Skeletal muscle tissue (tissue), 4 donors: ENCODE measurements around the gene HOXC13. TPM values are rescaled to one million over a fixed set of nuclear protein-coding genes. Genes with fewer than 3 reads are reported as not detected.

Source experiments
- H3K27ac ChIP-seq: one replicate; pipeline ENCODE4 v1.7.0; 2013; ENCODE audit warnings: mild to moderate bottlenecking, low read depth, low read length, inconsistent platforms
- H3K27me3 ChIP-seq, 3 donors: one replicate each; pipeline ENCODE4 v1.7.0; 2013; ENCODE audit warnings: low read length in 3 of 3; ENCODE audit not compliant: control insufficient read depth in 3 of 3, insufficient read depth in 3 of 3
- H3K36me3 ChIP-seq, 3 donors: one replicate each; pipeline ENCODE4 v1.7.0; 2013; ENCODE audit warnings: low read length in 3 of 3; ENCODE audit not compliant: control insufficient read depth in 3 of 3, insufficient read depth in 3 of 3
- H3K4me1 ChIP-seq, 3 donors: one replicate each; pipeline ENCODE4 v1.7.0; 2013; ENCODE audit warnings: low read length in 3 of 3, mild to moderate bottlenecking in 3 of 3; ENCODE audit not compliant: control insufficient read depth in 3 of 3, insufficient read depth in 3 of 3
- H3K4me3 ChIP-seq, 3 donors: one replicate each; pipeline ENCODE4 v1.7.0; 2013; ENCODE audit warnings: low read length in 3 of 3
- H3K9ac ChIP-seq, 3 donors: one replicate each; pipeline ENCODE4 v1.7.0; 2013; ENCODE audit warnings: low read length in 3 of 3, mild to moderate bottlenecking in 3 of 3, moderate library complexity in 2 of 3, low read depth in 1 of 3
- H3K9me3 ChIP-seq, 3 donors: one replicate each; pipeline ENCODE4 v1.7.0; 2013; ENCODE audit warnings: low read length in 3 of 3; ENCODE audit not compliant: control insufficient read depth in 3 of 3
- total RNA-seq: library from RNA; depleted of rRNA; stranded (reverse); fragments of >200 nt; gene quantifications from one replicate; pipeline ENCODE4 v1.2.3, GENCODE V29; 2014
- donor health status: Osteomylitis.

HOXC13 gene
- total RNA-seq, 1 donor from 2014 or later, result not detected

GRCh38 chr12:53981634-53982565 lies 43.3 kb downstream of the HOXC13 start:
- no peaks in the 10 kb centered on the region for H3K9me3 ChIP-seq
- H3K9ac ChIP-seq, result peak overlapping the region; percentile 84 to 97 (median 90)
- H3K4me1 ChIP-seq, result peaks cover 26 to 64% (median 26%) of the 10 kb centered on the region in 3 donors
- peak overlapping the region; percentile 65 to 70 (median 70) for H3K4me3 ChIP-seq
- peak overlapping the region; percentile 97 for H3K27ac ChIP-seq
- no peaks in the 10 kb centered on the region for H3K36me3 ChIP-seq
- peaks cover 27 to 66% (median 39%) of the 10 kb centered on the region in 3 donors for H3K27me3 ChIP-seq

DNA sequence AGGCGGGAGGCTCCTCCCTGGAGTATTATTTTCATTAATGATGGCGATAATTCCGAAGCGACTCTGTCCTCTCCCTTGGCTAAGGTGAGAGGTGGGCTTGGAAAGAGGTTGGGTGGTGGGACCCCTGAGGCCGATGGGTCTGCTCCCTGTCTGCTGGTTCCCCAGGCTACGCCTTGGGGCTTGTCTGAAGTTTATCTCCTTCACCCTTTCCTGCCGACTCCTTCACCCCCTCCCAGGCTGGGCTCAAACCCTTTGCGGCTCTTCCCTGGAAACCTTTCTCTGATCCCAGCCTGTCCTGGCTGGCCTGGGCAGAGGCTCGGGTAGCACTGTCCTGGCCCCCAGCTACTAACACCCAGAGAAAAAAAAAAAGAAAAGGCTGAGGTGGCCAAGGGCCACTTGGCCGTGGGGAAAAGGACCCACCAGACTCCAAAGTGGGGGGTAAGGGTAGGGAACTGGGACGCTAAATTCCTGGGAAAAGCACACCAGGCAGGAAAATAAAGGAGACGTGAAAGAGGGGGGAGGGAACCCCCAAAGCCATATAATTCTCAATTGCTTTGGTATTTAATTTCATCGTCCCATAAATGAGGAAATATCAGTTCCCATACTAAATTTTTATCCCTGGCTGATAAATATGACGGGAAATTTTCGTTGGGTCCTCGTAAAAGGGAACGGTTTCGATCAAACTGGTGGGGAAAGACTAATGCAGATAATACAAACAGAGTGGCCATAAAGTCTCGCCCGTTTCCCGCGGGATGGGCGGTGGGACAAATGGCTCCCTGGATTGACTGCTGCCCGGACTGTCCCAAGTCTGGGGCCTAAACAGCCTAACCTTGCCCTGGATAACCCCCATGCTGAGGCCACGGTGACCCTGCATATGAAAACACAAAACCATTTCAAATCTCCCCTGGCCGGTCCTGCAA lies 44.3 kb downstream of the HOXC13 start:
- peak overlapping the region; percentile 84 to 97 (median 88) for H3K9ac ChIP-seq
- H3K4me3 ChIP-seq, result peak overlapping the region; percentile 65 to 70 (median 70)
- H3K4me1 ChIP-seq, result peaks cover 34 to 73% (median 36%) of the 10 kb centered on the region in 3 donors
- H3K27me3 ChIP-seq, result peaks cover 21 to 60% (median 36%) of the 10 kb centered on the region in 3 donors
- no peaks in the 10 kb centered on the region for H3K9me3 ChIP-seq
- H3K36me3 ChIP-seq, result no peaks in the 10 kb centered on the region
- peak overlapping the region; percentile 97 for H3K27ac ChIP-seq

- Histone ChIP-seq H3K27ac (peak overlapping the region; percentile 97), H3K27me3 (peaks cover 18 to 56% (median 32%) of the 10 kb centered on the region in 3 donors), H3K9me3 (no peaks in the 10 kb centered on the region), H3K9ac (peak overlapping the region; percentile 84 to 97 (median 88)), H3K4me1 (peaks cover 36 to 75% (median 39%) of the 10 kb centered on the region in 3 donors), H3K36me3 (no peaks in the 10 kb centered on the region), H3K4me3 (peak overlapping the region; percentile 65 to 70 (median 70))
These were observed 44.9 kb downstream of the HOXC13 start for GRCh38 chr12:53983568-53983949.

DNA sequence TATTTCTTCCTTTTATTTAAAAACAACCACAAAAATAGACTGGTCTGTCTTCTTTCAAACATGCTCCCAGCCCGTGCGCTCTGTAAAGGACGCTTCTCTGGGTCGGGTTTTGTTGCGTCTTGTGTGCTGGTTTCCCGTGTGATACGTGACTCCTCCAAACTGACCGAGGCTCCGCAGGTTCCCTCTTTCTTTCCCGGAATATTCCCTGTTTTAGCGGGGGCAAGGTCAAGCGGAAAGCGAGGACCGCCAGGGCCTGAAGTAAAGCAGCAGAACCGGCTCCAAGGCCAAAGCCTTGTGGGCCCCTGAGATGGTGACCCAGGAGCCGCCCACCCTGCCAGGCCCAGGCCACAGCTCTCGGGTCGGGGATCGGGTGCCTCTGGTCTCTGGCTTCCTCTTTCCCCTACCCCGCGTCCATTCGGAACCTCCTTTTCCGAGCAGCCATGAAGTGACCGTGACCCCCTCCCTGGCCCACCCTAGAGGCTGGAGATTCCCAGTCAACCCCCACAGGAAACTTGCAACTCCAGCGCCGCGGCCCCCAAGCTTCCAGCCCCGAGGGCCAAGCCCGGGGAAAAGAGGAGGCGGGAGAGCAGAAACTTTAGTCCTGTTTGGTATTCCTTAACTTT lies 45.4 kb downstream of the HOXC13 start:
- H3K4me3 ChIP-seq, result peak overlapping the region; percentile 65 to 70 (median 70)
- no peaks in the 10 kb centered on the region for H3K9me3 ChIP-seq
- no peaks in the 10 kb centered on the region for H3K36me3 ChIP-seq
- peak overlapping the region; percentile 97 for H3K27ac ChIP-seq
- peaks cover 18 to 51% (median 30%) of the 10 kb centered on the region in 3 donors for H3K27me3 ChIP-seq
- peak overlapping the region; percentile 84 to 97 (median 88) for H3K9ac ChIP-seq
- H3K4me1 ChIP-seq, result peaks cover 36 to 76% (median 44%) of the 10 kb centered on the region in 3 donors

DNA sequence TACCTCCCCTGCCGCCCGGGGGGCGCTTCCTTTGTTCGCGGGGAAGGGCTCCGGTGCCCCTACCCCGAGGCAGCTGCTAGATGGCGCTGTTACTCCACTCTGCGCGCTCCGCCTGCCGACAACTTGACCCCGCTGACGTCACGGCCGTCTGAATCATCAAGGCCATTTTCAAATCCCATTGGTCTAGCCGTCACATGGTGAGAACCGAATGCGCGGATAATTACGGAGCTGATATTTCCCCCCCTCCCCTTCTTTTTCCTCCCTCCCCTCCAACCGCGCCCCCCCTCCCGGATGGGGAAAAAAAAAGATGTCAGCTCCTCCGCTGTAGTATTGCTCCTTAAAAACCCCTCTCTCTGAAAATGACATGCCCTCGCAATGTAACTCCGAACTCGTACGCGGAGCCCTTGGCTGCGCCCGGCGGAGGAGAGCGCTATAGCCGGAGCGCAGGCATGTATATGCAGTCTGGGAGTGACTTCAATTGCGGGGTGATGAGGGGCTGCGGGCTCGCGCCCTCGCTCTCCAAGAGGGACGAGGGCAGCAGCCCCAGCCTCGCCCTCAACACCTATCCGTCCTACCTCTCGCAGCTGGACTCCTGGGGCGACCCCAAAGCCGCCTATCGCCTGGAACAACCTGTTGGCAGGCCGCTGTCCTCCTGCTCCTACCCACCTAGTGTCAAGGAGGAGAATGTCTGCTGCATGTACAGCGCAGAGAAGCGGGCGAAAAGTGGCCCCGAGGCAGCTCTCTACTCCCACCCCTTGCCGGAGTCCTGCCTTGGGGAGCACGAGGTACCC lies 46.5 kb downstream of the HOXC13 start, which contains the start of gene HOXC10:
Gene HOXC10, plus strand, starts transcription at position 246 of the 791 bp plus-strand sequence. Its CDS starts 114 bp downstream, at position 360.
- peak within 1 kb of the TSS; percentile 100 for H3K27ac ChIP-seq
- H3K9me3 ChIP-seq, result no peaks in the 10 kb centered on the region
- peaks cover 40 to 78% (median 46%) of the 10 kb centered on the region in 3 donors for H3K4me1 ChIP-seq
- no peaks in the 10 kb centered on the region for H3K36me3 ChIP-seq
- H3K4me3 ChIP-seq, result peak within 1 kb of the TSS; percentile 87 to 95 (median 91)
- peaks cover 12 to 44% (median 26%) of the 10 kb centered on the region in 3 donors for H3K27me3 ChIP-seq
- H3K9ac ChIP-seq, result peak within 1 kb of the TSS; percentile 97

- peaks cover 10 to 39% (median 26%) of the 10 kb centered on the region in 3 donors for H3K27me3 ChIP-seq
- H3K27ac ChIP-seq, result peak overlapping the region; percentile 100
- peaks cover 46 to 82% (median 51%) of the 10 kb centered on the region in 3 donors for H3K4me1 ChIP-seq
- no peaks in the 10 kb centered on the region for H3K9me3 ChIP-seq
- no peaks in the 10 kb centered on the region for H3K36me3 ChIP-seq
- peak overlapping the region; percentile 87 to 95 (median 91) for H3K4me3 ChIP-seq
- peak overlapping the region; percentile 95 to 97 (median 97) for H3K9ac ChIP-seq
These were observed 47.0 kb downstream of the HOXC13 start for GRCh38 chr12:53985692-53985993.

DNA sequence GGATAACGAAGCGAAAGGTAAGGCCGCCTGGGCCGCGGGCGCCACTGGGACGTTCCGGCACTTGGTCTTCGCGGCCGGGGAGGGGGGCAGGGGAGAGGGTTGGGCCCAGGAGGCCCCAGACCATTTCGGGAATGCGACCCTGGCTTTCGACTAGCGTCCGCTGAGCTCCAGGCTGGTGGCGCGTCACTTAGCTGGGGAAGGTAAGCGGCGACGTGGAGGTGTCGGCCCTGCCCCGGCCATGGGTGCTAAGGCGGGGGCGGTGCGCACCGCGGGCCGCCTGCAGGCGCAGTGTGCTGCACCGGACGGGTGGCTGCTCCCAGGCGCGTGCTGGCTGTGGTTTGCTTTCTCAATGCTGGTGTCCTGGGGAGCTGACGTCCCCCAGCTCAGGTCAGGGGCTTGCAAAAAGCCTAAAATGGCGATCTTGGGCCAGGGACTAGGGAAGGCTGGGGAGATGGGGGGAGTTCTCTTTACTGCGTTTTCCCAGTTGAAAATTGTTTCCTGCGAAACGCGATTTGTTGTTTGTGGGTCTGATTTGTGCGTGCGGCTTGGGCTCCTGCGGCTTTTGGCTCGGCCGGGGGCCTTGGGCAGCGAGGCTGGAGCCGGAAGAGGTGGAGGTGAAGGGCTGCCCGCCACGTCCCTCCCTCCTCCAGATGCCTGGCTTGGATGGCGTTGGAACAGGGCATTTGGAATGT lies 47.5 kb downstream of the HOXC13 start:
- Histone ChIP-seq H3K9ac (peak overlapping the region; percentile 95 to 97 (median 97)), H3K4me1 (peaks cover 51 to 84% (median 53%) of the 10 kb centered on the region in 3 donors), H3K4me3 (peak overlapping the region; percentile 87 to 95 (median 91)), H3K9me3 (no peaks in the 10 kb centered on the region), H3K27ac (peak overlapping the region; percentile 100), H3K36me3 (no peaks in the 10 kb centered on the region), H3K27me3 (peaks cover 10 to 34% (median 26%) of the 10 kb centered on the region in 3 donors)

DNA sequence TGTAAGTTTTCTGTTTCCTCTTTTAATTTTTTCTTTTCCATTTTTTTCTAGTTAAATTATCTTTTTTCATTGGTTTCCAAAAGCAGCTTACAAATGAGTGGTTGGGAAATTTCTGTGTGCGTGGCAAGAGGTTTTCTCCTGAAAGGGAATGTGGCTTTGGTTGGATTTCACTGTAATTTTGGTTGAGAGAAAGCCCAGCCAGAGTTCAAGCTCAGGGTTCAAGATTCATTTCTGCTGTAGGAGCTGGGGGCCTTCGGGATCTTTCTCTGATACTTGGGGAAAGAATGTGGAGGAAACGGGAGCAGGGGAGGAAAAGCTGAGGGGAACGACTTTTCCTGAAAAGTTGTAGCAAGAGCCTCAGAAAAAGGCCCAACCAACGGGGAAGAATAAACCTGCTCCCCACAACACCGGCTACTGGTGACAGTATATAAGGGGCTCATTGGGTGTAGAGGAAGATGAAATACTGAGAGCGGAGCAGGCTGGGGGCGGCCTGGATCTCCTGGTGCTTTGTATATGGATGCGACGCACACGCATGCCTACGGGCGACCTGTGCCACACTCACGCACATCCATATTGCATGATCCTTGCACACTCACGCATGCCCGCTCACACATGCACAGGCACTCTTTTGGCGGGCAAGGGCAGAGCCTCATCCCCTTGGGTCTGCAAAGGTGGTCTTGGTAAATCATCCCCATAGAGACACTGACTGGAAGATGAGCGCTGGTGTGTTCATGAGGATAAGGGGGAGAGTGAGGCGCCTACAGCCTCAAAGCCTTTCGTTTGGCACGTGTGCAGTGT lies 48.3 kb downstream of the HOXC13 start:
- H3K36me3 ChIP-seq, result no peaks in the 10 kb centered on the region
- H3K27me3 ChIP-seq, result peaks cover 10 to 28% (median 24%) of the 10 kb centered on the region in 3 donors
- H3K9me3 ChIP-seq, result no peaks in the 10 kb centered on the region
- peak overlapping the region; percentile 100 for H3K27ac ChIP-seq
- peak overlapping the region; percentile 95 to 97 (median 97) for H3K9ac ChIP-seq
- peaks cover 54 to 86% (median 58%) of the 10 kb centered on the region in 3 donors for H3K4me1 ChIP-seq
- peak overlapping the region; percentile 87 to 95 (median 91) for H3K4me3 ChIP-seq
